Renal pelvis (tissue), 4 donors: ENCODE measurements around the gene KRTAP10-8. TPM values are rescaled to one million over a fixed set of nuclear protein-coding genes. Genes with fewer than 3 reads are reported as not detected.
"Not testable (repeated sequence)": the region's sequence is repeated elsewhere in the genome, so short reads cannot be mapped to it uniquely, and the experiment has no call there.

Experiments
- DNase-seq: peaks from one replicate; pipeline ENCODE4 v3.0.0-alpha.2; 2013
- polyA plus RNA-seq, 3 donors: library from polyadenylated mRNA; unstranded; fragments of 120-200 nt; gene quantifications; one replicate each; pipeline ENCODE4 v1.2.1, GENCODE V29; 2013; ENCODE audit not compliant: insufficient read length in 3 of 3

KRTAP10-8 gene
- polyA plus RNA-seq, 3 donors = not detected

- DNase-seq = no peak
These were observed 33.4 kb upstream of the KRTAP10-8 start for GRCh38 chr21:44578371-44579055.

GRCh38 chr21:44579056-44579832, 32.6 kb upstream of the KRTAP10-8 start:
- no peak for DNase-seq

GRCh38 chr21:44579833-44580144, 32.1 kb upstream of the KRTAP10-8 start:
- DNase-seq = no peak

GRCh38 chr21:44580231-44580821, 31.6 kb upstream of the KRTAP10-8 start, which contains the start of gene KRTAP10-5:
Gene KRTAP10-5, minus strand, starts transcription at chr21:44580604. Its CDS starts 26 bp downstream, at chr21:44580578.
- DNase-seq = not testable (repeated sequence)

GRCh38 chr21:44581158-44581557, 30.7 kb upstream of the KRTAP10-8 start:
- DNase-seq = no peak

GRCh38 chr21:44582055-44582454, 29.8 kb upstream of the KRTAP10-8 start:
- no peak for DNase-seq

GRCh38 chr21:44583089-44583799, 28.6 kb upstream of the KRTAP10-8 start:
- peak; percentile 39 for DNase-seq

- DNase-seq = no peak
These were observed 28.1 kb upstream of the KRTAP10-8 start for GRCh38 chr21:44583800-44584147.

- DNase-seq = no peak
These were observed 26.0 kb upstream of the KRTAP10-8 start for GRCh38 chr21:44585892-44586291.

GRCh38 chr21:44589094-44589493, 22.8 kb upstream of the KRTAP10-8 start:
- DNase-seq = no peak

- no peak for DNase-seq
These were observed 22.1 kb upstream of the KRTAP10-8 start for GRCh38 chr21:44589586-44590305.

GRCh38 chr21:44590311-44590721, 21.6 kb upstream of the KRTAP10-8 start:
- no peak for DNase-seq

- not testable (repeated sequence) for DNase-seq
These were observed 20.7 kb upstream of the KRTAP10-8 start for GRCh38 chr21:44590897-44591800.

GRCh38 chr21:44591801-44592130, 20.1 kb upstream of the KRTAP10-8 start:
- DNase-seq = not testable (repeated sequence)

GRCh38 chr21:44592446-44593311, 19.2 kb upstream of the KRTAP10-8 start, which contains the start of gene KRTAP10-6:
Gene KRTAP10-6, minus strand, starts transcription at chr21:44592505. Its CDS starts 21 bp downstream, at chr21:44592484.
- DNase-seq = no peak

- DNase-seq = no peak
These were observed 18.1 kb upstream of the KRTAP10-8 start for GRCh38 chr21:44593598-44594405.

GRCh38 chr21:44594406-44594916, 17.4 kb upstream of the KRTAP10-8 start:
- DNase-seq = no peak

- no peak for DNase-seq
These were observed 16.4 kb upstream of the KRTAP10-8 start for GRCh38 chr21:44595524-44595923.
